Bone marrow (tissue), 2 donors: Measurements from ENCODE around the gene GGA1.

ENCODE experiments used
- DNase-seq, 2 donors: peaks; one replicate each; lab custom pipeline; 2025; lab: John Stamatoyannopoulos, UW

The GGA1 gene

GRCh38 chr22:37608477-37609239 is at the start of gene GGA1:
Gene GGA1, plus strand, starts transcription at chr22:37608834. Its CDS starts 27 bp downstream, at chr22:37608861.
- DNase-seq: peak; percentile 89 to 97

GRCh38 chr22:37559521-37559900 is 49.1 kb upstream of the GGA1 start:
- no peak for DNase-seq

GRCh38 chr22:37559901-37560607 is 48.6 kb upstream of the GGA1 start, which contains the start of gene CDC42EP1:
Gene CDC42EP1, plus strand, starts transcription at chr22:37560480. Its CDS starts 5,870 bp downstream, at chr22:37566350.
- DNase-seq: no peak

- DNase-seq: no peak
Observed at GRCh38 chr22:37560608-37561211, 47.9 kb upstream of the GGA1 start.

GRCh38 chr22:37561212-37562048 is 47.2 kb upstream of the GGA1 start:
- peak; percentile 67 to 69 for DNase-seq

- no peak for DNase-seq
Observed at GRCh38 chr22:37562049-37562875, 46.4 kb upstream of the GGA1 start.

- no peak for DNase-seq
Observed at GRCh38 chr22:37563153-37564081, 45.2 kb upstream of the GGA1 start.

- DNase-seq: no peak
Observed at GRCh38 chr22:37564111-37564711, 44.4 kb upstream of the GGA1 start.

GRCh38 chr22:37565830-37566229 is 42.8 kb upstream of the GGA1 start:
- DNase-seq: no peak

- DNase-seq: peak in 1 of 2 donors; percentile 25
Observed at GRCh38 chr22:37566329-37566837, 42.3 kb upstream of the GGA1 start.

GRCh38 chr22:37566903-37567798 is 41.5 kb upstream of the GGA1 start:
- DNase-seq: peak; percentile 19 to 53

- DNase-seq: no peak
Observed at GRCh38 chr22:37568012-37568411, 40.6 kb upstream of the GGA1 start.

GRCh38 chr22:37568448-37569008 is 40.1 kb upstream of the GGA1 start:
- DNase-seq: no peak

- DNase-seq: no peak
Observed at GRCh38 chr22:37569009-37569920, 39.4 kb upstream of the GGA1 start.

- DNase-seq: no peak
Observed at GRCh38 chr22:37569921-37570660, 38.5 kb upstream of the GGA1 start.

- DNase-seq: no peak
Observed at GRCh38 chr22:37570661-37570976, 38.0 kb upstream of the GGA1 start.
